Heart left ventricle (tissue), 13 donors: ENCODE data around the gene CSRP1.

Source experiments
- POLR2A ChIP-seq, 2 donors: fragments of 450-650 bp; IDR thresholded peaks; one replicate each; pipeline ENCODE4 v1.6.1; 2017; ENCODE audit warnings: antibody characterized with exemption in 2 of 2, mild to moderate bottlenecking in 2 of 2, moderate library complexity in 2 of 2
- TF ChIP-seq, protein P1 (sequence below), 12 donors: fragments of 200-600 bp; sonication (generic) in 4 of 12; IDR thresholded peaks; one replicate each; pipeline versions ENCODE4 v1.5.0 to v1.8.0; 2018 to 2022; ENCODE audit warnings: antibody characterized with exemption in 12 of 12, mild to moderate bottlenecking in 5 of 12
- donor health status: ischemic (EF 13 %, LVEDD 7.1; RV severe dilation, severe dysfunction).
- donor health status: DM: no; HTN: yes; CAD: no.
- donor health status: DM: no; HTN: no; CAD: no.
- donor health status: ischemic (EF 25% LVEDD 6.9; RV normal size, moderate dysfunction).
- donor health status: ischemic (EF 25% LVEDD 5.7; RV mildly dilated, moderate dysfunction).
- donor health status: ischemic (EF 35%, LVEDD 5.7; RV mildly dilated, moderate dysfunction).
- donor health status: nonischemic (EF 11% LVEDD 7.7; RV severe dilation, severe dysfunction).
- donor health status: DM: yes; HTN: yes; CAD: no.
- donor health status: PGD.
- donor health status: ischemic (EF 29% LVEDD 5.4; RV normal size, mild dysfunction).
- donor health status: nonischemic (EF 23%, LVEDD 6.1; RV moderate dilation, normal function).

DNA sequence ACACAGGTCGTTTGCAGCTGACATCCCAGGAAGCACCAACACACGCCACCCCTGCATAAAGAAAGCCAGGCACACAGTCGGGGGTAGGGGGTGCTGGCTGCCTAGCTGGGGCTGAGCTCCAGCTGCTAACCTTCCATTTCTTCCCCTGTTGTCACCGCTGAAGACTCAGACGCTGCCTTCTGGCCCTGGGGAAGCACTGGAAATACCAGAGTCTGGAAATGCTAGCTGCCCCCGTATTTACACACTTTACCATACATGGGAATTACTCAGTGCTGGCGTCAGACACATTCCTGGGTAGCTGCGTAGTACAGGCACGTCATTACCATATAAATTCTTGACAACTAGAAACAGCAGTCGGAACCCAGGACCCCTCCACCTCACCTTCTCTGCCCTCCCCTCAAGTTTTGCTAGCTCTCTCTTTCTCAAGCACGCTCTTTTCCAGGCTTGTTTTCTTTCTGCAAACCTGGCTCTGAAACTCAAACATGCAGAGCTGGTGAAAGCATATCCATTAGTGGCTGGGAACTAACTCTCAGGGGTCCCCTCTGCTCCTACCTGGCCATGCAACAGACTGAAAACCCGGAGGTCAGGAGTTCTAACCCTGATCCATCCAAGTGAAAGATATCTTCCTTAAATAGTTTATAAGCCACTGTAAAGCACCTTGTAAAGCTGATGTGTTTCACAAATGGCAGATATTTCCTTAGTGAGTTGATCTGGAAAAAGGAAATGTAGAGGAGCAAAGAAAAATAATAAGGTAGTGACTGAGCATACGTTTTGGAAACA lies 3.3 kb downstream of the CSRP1 start:
- TF ChIP-seq, protein P1, sequence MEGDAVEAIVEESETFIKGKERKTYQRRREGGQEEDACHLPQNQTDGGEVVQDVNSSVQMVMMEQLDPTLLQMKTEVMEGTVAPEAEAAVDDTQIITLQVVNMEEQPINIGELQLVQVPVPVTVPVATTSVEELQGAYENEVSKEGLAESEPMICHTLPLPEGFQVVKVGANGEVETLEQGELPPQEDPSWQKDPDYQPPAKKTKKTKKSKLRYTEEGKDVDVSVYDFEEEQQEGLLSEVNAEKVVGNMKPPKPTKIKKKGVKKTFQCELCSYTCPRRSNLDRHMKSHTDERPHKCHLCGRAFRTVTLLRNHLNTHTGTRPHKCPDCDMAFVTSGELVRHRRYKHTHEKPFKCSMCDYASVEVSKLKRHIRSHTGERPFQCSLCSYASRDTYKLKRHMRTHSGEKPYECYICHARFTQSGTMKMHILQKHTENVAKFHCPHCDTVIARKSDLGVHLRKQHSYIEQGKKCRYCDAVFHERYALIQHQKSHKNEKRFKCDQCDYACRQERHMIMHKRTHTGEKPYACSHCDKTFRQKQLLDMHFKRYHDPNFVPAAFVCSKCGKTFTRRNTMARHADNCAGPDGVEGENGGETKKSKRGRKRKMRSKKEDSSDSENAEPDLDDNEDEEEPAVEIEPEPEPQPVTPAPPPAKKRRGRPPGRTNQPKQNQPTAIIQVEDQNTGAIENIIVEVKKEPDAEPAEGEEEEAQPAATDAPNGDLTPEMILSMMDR (IDR thresholded peaks at IDR 0.05), result no peak
- no peak for TF ChIP-seq POLR2A (IDR thresholded peaks at IDR 0.05)
